GM19239 (cell line): ENCODE results near the gene CLEC4E.
"Not testable (repeated sequence)": the region's sequence is repeated elsewhere in the genome, so short reads cannot be mapped to it uniquely, and the experiment has no call there.

Source experiments
- DNase-seq: peaks from one replicate; pipeline ENCODE4 v3.0.0; 2011; ENCODE audit warnings: low spot score; ENCODE audit not compliant: insufficient read length
- FAIRE-seq: peaks from 2 replicates; lab custom pipeline; 2011; peaks lifted over from hg19 to GRCh38; lab: Jason Lieb, UNC

The CLEC4E gene, protein sequence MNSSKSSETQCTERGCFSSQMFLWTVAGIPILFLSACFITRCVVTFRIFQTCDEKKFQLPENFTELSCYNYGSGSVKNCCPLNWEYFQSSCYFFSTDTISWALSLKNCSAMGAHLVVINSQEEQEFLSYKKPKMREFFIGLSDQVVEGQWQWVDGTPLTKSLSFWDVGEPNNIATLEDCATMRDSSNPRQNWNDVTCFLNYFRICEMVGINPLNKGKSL

DNA sequence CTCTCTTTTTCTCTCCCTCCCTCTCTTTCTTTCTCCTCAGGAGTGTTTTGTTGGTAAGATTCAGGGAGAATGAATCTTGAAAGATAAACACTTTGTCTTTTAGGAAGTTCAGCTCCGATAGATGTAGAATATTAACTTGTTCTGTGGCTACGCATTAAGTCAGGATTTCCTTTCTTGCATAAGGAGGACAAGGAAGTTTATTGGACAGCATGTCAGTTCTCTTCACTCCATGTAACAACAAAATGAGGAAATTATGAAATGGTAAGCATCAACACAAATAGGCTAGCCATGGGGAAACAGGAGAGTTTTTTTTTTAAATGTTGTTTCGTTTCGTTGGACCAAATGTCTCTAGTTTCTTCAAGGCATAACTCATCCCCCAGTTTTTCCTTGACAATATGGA lies at the start of gene CLEC4E:
CLEC4E (minus strand) TSS at position 75 of the 400 bp plus-strand sequence. CDS start 108 bp downstream, outside the sequence.
- peak; percentile 68 for FAIRE-seq

DNA sequence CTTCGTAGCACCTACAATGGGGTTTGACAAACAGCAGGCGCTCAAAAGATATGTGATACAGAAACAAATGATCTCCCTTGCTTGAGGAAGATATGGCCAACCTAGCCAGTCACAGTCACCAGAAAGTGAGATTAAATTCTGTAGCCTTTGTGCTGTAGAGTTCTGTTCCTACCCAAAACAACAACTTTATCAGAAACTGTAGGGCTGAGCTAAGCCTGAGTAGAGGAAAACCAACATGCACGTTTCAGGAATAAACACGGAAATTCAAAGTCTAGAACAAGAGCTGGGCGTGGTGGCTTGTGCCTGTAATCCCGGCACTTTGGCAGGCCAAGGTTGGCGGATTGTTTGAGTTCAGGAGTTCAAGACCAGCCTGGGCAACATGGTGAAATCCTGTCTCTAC lies 49.0 kb upstream of the CLEC4E start:
- no peak for FAIRE-seq
- no peak for DNase-seq

More for the DNA sequence above, at the start of gene CLEC4E:
- not testable (repeated sequence) for DNase-seq

DNA sequence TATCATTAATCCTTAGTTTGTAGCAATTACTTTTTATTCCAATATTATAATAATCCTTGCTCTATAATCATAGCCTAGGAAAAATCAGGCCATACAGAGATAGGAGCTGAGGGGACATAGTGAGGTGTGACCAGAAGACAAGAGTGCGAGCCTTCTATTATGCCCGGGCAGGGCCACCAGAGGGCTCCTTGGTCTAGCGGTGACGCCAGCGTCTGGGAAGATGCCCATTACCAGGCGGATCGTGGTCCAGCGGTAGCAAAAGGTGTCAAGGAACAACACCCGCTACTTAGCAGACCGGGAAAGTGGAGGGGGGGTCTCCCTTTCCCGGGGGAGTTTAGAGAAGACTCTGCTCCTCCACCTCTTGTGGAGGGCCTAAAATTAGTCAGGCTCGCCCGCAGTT lies 43.8 kb upstream of the CLEC4E start:
- not testable (repeated sequence) for FAIRE-seq, DNase-seq

DNA sequence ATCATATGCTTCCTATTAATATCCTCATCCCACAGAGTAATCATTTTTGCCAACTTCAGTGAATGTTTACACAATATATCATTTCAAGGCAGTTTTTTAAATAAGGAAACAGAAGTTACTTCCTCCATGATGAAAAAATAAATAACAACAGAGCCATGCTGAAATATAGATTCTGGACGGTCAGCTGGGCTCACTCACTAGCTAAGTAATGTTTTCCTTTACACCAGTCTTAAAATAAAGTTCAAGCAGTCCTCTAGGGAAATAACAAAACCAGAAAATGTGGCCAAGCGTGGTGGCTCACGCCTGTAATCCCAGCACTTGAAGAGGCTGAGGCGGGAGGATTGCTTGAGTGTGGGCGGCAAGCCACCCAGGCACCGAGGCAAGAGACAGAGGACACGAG lies 43.3 kb upstream of the CLEC4E start:
- FAIRE-seq: no peak
- no peak for DNase-seq

DNA sequence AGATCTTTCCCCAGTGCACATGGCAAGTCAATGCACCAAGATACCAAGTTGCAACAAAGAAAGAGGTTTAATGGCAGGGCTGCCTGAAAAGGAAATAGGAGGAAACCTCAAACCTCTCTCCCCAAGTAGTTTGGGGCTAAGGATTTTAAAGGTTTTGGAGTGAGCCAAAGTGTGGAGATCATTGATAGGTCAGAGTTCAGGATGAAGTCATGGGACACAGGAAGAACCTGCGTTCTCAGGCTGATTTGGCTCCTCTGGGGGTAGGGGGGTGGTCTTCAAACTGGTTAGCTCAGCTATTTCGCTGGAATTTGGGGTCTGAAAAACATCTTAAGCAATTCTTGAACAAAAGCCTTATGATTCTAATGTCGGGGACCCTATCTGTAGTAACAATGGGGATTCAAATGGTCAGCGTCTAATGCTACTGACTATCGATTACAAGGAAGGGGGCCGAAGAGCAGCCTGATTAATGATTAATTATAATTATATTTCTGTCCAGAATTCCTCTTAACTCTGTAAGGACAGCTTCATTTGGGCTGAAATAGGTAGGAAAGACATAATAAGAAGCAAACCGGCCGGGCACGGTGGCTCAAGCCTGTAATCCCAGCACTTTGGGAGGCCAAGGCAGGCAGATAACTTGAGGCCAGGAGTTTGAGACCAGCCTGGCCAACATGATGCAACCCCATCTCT lies 40.5 kb upstream of the CLEC4E start:
- FAIRE-seq (no peak), DNase-seq (no peak)

DNA sequence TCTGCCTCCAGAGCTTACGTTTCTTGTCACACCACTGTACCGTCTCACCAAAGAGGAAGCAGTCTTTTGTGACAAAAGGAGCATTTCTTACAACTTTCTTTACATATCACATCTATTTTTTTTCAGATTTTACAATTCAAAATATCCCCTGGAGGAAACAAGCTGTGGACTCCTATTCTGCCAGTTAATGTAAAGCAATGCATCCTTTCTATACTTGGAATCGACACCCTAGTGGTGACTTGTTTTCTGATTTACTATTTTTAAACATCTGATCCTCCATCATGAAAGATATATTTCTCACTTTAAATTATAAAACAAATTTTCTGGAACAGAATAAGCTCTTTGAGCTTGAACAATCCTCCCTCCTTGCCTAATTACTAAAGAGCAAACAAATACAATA lies 37.2 kb upstream of the CLEC4E start:
- no peak for FAIRE-seq
- no peak for DNase-seq

DNA sequence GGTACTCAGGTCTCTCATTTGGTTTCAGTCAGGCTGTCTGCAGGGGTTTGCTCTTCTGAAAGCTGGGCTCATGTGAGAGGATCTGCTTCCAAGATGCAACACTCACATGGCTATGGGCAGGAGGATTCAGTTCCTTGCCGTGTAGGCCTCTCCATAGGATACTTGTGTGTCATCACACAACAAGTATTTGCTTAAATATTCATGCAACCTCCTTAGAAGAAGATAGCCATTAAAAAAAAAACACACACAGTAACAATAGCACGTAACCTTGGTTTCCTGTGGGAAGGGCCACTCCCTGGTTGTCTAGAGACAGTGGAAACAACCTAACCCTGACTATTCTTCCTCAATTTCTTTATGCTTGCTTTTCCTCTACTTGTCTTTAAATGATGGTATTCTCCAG lies 31.8 kb upstream of the CLEC4E start:
- DNase-seq (no peak), FAIRE-seq (no peak)

DNA sequence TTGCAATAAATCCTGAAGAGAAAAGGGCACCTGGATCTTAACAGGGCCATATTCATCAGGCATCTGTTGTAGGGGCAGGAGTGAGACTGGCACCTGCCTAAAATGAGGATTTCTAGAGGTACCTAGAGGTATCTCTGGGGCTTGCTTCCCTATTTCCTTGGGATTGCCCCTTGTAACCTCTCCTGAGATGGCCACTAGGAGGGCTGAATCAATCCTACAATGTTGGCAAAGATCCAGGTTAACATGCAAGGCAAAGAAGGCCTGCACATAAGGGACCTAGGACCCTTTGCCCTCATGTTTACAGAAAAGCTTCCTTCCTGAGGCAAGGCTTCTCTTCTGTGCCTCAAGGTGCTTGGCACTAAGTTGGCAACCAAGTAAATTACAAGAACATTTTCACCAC lies 25.8 kb upstream of the CLEC4E start:
- DNase-seq: no peak
- FAIRE-seq: no peak

DNA sequence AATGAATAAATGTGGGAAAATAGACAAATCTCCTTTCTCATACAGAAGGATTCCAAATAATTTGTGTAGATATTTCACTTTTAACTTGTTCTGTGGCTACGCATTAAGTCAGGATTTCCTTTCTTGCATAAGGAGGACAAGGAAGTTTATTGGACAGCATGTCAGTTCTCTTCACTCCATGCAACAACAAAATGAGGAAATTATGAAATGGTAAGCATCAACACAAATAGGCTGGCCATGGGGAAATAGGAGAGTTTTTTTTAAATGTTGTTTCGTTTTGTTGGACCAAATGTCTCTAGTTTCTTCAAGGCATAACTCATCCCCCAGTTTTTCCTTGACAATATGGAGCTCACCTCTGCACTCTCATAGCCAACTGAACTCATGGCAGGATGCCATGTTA lies 25.3 kb upstream of the CLEC4E start:
- not testable (repeated sequence) for DNase-seq
- peak; percentile 89 for FAIRE-seq

DNA sequence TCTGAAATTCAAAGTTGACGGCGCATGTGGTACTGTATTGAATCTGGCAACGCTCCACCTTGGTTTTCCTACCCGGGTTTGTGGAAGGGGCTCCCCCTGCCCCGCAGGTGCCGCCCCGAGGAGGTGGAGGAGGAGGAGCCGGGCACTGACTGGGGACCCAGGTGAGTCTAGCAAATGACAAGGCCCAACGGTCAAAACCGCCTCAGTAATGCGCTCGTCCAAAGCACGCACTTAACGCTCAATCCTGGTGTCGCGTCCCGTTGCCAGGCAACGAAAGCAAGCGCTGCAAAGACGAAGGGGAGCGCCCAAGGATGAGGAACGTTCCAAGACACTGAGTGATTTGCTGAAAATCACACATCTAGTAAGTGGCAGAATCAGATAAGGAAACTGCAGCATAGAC lies 24.0 kb upstream of the CLEC4E start:
- no peak for DNase-seq

DNA sequence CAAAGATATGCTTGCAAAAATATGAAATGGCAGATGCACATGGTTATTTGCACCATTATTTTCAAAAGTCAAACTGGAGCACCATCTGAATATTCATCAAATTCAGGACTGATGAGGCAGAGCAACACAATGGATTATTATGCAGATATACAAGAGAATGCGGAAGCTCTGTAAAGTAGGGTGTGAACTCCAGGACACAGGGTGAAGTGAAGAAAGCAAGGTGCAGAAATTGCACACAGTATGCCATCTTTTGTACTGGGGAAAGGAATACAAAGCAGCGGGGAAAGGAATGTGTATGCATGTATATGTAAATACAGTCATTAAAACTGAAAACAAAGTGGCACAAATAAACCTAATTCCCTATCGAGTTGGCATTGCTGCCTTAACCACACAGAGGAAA lies 22.7 kb upstream of the CLEC4E start:
- FAIRE-seq (no peak), DNase-seq (no peak)

More for the DNA sequence above, 24.0 kb upstream of the CLEC4E start:
- FAIRE-seq: no peak

DNA sequence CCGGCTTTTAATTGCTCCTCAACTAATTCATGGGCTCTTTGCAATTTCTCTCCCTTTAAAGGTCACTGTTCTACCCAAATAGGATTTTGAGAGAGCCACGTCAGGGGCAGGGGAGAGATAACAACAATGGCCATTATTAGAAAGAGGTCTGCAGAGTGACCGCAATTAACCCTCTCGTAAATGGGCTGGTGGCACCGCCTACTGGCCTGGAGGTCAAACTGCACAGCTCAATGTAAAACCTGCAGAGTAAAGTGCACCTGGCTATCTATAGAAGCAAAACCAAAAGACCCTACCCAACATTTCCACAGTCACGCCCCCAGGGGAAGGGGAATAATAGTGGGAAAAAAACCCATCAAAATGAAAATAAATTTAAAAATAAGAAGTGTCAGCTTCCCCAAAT lies 21.6 kb upstream of the CLEC4E start:
- DNase-seq (no peak), FAIRE-seq (no peak)

DNA sequence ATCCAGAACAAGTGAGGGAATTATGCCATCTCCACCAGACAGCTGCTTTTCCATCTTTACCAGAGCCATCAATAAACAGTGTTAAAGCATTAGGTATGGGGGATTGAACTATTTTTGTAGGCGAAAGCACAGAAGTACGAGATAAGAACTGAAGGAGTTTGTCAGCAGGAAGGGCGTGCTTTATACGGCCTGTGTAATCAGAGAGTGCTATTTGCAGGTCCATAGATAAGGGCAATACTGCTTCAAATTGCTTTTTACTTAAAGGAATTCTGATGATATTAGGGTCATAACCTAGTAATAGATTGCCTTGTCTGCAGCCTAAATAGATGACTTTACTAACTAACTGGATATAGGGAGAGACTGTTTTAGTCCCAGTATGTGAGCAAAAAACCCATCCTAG lies 20.3 kb upstream of the CLEC4E start:
- FAIRE-seq (no peak), DNase-seq (no peak)

DNA sequence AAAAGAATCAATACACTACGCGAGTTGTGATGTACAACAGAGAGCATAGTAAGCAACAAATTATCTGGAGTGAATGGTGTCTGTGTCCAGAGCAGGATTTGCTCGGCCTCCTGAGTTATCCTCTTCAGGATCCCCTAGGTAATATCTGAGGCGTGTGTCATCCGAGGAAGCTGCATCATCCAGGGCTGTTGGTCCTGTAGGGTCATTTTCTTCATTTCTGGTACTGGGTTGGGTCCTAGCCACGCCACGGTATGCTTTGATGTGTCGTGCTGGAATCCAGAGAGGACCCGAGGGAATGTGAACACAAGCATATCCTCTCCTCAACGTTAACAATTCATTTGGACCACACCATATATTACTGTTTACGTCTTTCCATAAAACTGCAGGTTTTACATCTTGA lies 19.0 kb upstream of the CLEC4E start:
- FAIRE-seq (no peak), DNase-seq (no peak)

DNA sequence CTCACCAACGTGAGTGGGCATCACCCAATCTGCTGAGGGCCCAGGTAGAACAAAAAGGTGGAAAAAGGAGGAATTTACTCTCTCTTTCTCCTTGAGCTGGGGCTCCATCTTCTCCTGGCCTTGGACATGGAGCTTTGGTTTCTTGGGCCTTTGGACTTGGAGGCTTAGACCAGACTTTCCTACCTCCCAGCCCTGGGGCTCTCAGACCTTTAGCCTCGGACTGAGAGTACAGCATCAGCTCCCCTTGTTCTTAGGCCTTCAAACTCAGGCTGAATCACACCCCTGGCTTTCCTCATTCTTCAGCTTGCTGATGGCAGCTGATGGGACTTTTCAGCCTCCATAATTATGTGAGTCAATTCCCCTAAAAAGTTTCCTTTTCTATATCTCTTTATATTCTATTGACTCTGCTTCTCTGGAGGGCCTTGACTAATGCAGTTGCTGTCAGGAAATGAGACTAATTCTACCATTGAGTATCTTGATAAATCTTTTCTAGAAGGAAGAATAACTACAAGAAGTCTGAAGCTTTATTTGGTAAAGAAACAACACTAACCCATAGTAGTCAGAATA lies 15.9 kb upstream of the CLEC4E start:
- FAIRE-seq (no peak), DNase-seq (no peak)

DNA sequence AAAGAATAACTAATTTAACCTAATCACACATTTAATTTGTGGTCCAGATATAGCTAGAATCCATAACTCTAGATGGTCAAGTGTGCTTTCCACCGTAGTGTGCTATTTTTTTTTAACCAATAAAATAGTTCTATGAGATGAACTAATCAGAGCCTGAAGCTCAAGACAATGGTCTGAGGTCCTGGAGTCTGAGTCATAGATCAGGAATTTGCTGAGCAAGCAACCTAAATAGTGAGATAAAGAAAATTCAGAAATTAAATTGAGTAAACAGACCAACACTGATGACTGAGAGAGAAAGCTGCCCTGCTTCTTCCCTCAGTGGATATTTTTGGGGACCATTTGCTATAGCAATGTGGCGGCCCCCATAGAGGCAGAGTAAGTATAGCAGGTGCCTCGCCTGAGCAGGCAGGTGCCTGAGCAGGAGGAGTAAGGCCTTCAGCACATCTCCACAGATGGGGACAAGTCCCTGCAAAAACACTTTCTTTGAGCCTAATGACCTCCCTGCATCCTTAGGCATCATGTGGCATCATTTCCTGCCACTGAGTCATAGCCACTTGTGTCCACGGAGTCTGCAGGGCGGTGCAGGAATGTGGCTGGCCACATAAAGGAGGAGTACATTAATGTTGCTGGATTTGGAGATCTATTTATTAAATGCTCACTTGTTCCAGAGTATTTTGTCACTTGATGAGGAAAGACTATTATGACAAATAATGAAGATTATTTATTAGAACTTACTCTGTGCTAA lies 13.9 kb upstream of the CLEC4E start:
- no peak for DNase-seq
- FAIRE-seq: no peak

DNA sequence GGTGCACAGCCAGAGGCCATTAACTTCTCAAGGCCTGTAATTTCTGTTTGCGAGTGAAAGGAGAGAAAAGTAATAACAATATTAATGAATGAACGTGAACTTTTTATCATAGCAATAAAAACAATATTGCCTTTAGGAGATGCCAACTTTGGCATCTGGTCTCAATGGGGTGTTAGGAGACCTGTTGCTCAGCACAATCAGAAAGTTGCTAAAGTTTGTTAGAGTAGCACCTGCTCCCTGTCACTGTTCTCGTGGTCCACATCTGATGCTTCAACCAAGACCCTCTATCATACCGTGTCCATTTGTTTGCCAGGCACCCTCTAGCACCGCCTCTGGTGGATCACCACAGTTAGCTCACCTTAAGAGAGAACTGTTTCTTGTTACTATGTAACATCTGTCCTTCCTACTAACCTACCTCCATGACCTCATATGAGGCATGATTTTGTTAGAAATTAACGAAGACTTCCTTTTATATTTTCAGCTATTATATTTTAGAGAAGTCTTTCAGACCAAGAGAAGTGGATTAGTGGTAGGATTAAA lies 12.5 kb upstream of the CLEC4E start:
- no peak for FAIRE-seq
- DNase-seq: no peak

DNA sequence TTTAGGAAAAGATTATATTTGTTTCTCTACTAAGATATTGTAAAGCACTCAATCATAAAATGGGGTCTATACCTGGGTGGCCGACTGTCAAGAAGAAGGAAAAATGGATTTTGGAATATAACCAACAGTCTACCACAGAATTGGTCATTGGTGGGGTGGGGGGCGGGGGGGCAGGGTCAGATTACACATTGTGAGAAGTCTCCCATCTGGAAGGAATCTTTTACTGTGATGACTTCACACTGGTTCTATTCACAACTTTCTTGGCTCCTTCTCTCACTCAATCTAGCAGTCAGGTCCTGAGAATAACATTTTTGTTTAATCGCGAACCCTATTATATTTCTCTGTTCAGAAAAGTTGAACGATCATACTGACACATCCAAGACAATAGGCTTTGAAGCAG lies 8.7 kb upstream of the CLEC4E start:
- no peak for FAIRE-seq
- DNase-seq: no peak

DNA sequence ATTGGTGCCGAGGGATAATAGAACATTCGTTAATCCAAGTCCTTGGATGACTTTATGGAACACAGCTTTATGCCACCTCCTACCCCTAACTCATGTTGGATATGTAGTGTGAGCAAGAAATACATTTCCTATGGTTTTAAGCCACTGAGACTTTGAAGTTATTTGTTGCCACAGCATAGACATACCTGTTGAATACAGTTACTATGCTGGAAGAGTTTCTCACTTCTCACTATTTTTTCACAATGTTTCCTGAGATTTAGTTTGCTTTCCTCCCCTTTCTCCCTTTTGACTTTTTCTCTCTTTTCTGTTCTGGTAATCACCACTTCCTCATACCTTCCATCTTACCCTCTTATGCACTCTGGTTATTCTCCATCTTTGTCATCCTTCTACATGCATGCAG lies 7.5 kb upstream of the CLEC4E start:
- DNase-seq: no peak
- FAIRE-seq: no peak

DNA sequence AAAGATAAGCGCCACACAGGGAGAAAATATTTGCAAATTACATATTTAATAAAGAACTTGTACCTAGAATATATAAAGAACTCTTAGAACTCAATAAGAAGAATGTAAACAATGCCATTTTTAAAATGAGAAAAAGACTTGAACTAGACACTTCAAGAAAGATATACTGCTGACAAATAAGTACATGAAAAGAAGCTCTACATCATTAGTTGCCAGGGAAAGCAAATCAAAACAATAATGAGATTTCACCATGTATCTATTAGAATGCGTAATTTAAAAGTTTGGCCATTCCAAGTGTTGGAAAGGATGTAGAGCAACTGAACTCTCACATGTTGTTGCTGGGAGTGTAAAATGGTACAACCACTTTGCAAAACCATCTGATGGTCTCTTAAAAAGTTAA lies 6.9 kb upstream of the CLEC4E start:
- no peak for DNase-seq
- no peak for FAIRE-seq

DNA sequence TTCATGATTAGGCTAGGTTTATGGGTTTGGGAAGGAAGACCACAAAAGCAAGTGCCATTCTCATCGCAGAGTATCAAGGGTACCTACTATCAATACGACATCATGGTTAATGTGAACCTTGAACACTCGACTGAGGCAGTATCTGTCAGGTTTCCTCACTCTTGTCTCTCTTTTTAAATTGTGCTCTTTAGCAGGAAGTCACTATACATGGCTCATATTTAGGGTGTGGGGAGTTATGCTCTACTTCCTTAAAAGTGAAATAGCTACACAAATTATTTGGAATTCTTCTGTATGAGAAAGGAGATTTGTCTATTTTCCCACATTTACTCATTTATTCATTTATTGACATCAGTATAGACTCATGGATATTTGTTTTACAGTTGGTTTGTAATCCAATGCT lies 5.9 kb upstream of the CLEC4E start:
- DNase-seq: no peak
- FAIRE-seq: peak; percentile 66
